RWPE2 (cell line): Measurements from ENCODE around the gene MRPL40.
"Not testable (repeated sequence)": the region's sequence is repeated elsewhere in the genome, so short reads cannot be mapped to it uniquely, and the experiment has no call there.

Experiments used
- ATAC-seq: fragments of 200-7000 bp; cut with Tn5 transposase; 3 replicates; pipeline ENCODE4 v1.9.1; 2021; ENCODE audit warnings: low read depth
- DNase-seq: peaks from one replicate; pipeline ENCODE4 v3.0.0-alpha.2; 2020; ENCODE audit warnings: low spot score
- H3K27ac ChIP-seq: fragments of 450-650 bp; 2 replicates; pipeline ENCODE4 v1.5.1; 2017; ENCODE audit warnings: mild to moderate bottlenecking; ENCODE audit not compliant: poor library complexity, severe bottlenecking
- H3K27me3 ChIP-seq: fragments of 250-450 bp; sonication (Bioruptor Pico); 2 replicates; pipeline ENCODE4 v1.5.1; 2021; ENCODE audit warnings: mild to moderate bottlenecking, moderate library complexity; ENCODE audit not compliant: insufficient read depth, poor library complexity, severe bottlenecking
- H3K36me3 ChIP-seq: fragments of 250-450 bp; sonication (Bioruptor Pico); 2 replicates; pipeline ENCODE4 v1.5.1; 2020; ENCODE audit warnings: low read depth, mild to moderate bottlenecking, moderate library complexity
- H3K4me1 ChIP-seq: fragments of 250-450 bp; sonication (Bioruptor Pico); 2 replicates; pipeline ENCODE4 v1.5.1; 2021; ENCODE audit warnings: mild to moderate bottlenecking, moderate library complexity; ENCODE audit not compliant: insufficient read depth, poor library complexity, severe bottlenecking
- H3K4me3 ChIP-seq: fragments of 250-450 bp; sonication (Bioruptor Pico); 2 replicates; pipeline ENCODE4 v1.5.1; 2021; ENCODE audit warnings: mild to moderate bottlenecking, moderate library complexity; ENCODE audit not compliant: severe bottlenecking
- H3K9me3 ChIP-seq: fragments of 250-450 bp; sonication (Bioruptor Pico); 2 replicates; pipeline ENCODE4 v1.5.1; 2021; ENCODE audit warnings: mild to moderate bottlenecking, moderate library complexity; ENCODE audit not compliant: severe bottlenecking
- CTCF ChIP-seq: fragments of 450-650 bp; IDR thresholded peaks from one replicate; pipeline ENCODE4 v1.5.1; 2017; ENCODE audit warnings: mild to moderate bottlenecking, moderate library complexity; ENCODE audit not compliant: poor library complexity, severe bottlenecking

The MRPL40 gene

DNA sequence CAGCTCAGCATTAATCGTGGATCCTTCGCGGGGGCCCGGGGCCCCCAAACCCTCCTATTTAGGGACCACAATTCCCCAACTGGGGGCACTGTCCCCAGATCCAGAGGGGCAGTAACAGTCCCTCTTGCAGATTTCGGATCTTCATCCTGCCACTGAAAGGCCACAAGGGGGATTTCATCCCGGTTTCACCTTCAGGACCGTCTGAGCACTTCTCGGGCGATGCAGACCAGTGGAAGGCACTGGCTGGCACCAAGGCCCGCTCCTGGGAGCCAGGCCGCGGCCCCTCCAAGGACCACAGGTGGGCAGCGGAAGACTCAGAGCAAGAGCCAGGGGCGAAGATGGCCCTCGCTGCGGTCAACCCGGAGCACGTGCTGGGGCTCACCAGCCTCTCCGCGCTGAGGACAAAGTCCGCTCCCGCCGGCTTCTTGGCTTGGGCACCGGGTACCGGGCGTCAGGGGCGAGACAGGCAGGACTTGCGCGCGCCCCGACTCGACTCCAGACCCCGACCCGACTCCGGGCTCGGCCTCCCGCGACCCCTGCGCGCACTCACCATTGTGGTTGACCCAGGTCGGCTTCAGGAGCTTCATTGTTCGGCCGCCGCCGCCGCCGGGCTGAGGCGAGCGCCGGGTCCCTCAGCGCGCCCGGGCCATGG is 1.3 kb upstream of the MRPL40 start:
- Histone ChIP-seq H3K4me1 (peaks cover 9% of the 10 kb centered on the region), H3K9me3 (no peaks in the 10 kb centered on the region), H3K27ac (peak overlapping the region; percentile 81), H3K36me3 (peaks cover 32% of the 10 kb centered on the region), H3K27me3 (no peaks in the 10 kb centered on the region), H3K4me3 (peak overlapping the region; percentile 66)
- no peak for DNase-seq
- no peak for TF ChIP-seq CTCF
- no peak for ATAC-seq

GRCh38 chr22:19431649-19432132 is 654 bp upstream of the MRPL40 start, which contains the start of gene HIRA:
HIRA (minus strand) TSS chr22:19431733; CDS start chr22:19431476, 257 bp downstream.
- peaks cover 9% of the 10 kb centered on the region for H3K4me1 ChIP-seq
- H3K36me3 ChIP-seq = peaks cover 37% of the 10 kb centered on the region

DNA sequence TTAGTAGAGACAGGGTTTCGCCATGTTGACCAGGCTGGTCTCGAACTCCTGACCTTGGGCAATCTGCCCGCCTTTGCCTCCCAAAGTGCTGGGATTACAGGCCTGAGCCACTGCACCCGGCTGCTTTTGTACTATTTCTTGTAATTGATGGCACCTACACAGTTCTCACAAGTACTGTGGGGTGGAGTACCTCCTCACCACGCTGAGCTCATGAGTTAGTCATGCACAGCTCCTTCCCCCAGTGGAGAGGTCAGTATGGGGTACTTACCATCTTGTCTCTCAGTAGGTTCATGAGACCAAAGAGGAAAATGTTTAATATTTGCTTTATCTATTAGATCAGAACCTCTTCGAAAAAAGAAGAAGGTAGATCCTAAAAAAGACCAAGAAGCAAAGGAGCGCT is 2.1 kb downstream of the MRPL40 start:
- Histone ChIP-seq H3K4me3 (no peak overlapping the region), H3K27me3 (no peaks in the 10 kb centered on the region)
- no peak for DNase-seq

More at GRCh38 chr22:19431649-19432132, 654 bp upstream of the MRPL40 start, which contains the start of gene HIRA:
- DNase-seq (peak; percentile 77), ATAC-seq (peak; percentile 48)
- Histone ChIP-seq H3K27ac (peak within 1 kb of the TSS; percentile 81), H3K9me3 (no peaks in the 10 kb centered on the region), H3K4me3 (peak within 1 kb of the TSS; percentile 66), H3K27me3 (no peaks in the 10 kb centered on the region)
- TF ChIP-seq CTCF = no peak

GRCh38 chr22:19434829-19435580 is 2.7 kb downstream of the MRPL40 start:
- no peaks in the 10 kb centered on the region for H3K27me3 ChIP-seq
- no peak overlapping the region for H3K4me3 ChIP-seq
- DNase-seq (no peak), ATAC-seq (no peak)
- H3K4me1 ChIP-seq = no peaks in the 10 kb centered on the region
- H3K9me3 ChIP-seq = no peaks in the 10 kb centered on the region
- no peak for TF ChIP-seq CTCF
- no peak overlapping the region for H3K27ac ChIP-seq
- H3K36me3 ChIP-seq = peaks cover 27% of the 10 kb centered on the region

More for the DNA sequence above, 2.1 kb downstream of the MRPL40 start:
- Histone ChIP-seq H3K9me3 (no peaks in the 10 kb centered on the region), H3K36me3 (peaks cover 29% of the 10 kb centered on the region), H3K27ac (no peak overlapping the region), H3K4me1 (peaks cover 6% of the 10 kb centered on the region)
- TF ChIP-seq CTCF = no peak
- ATAC-seq = no peak

DNA sequence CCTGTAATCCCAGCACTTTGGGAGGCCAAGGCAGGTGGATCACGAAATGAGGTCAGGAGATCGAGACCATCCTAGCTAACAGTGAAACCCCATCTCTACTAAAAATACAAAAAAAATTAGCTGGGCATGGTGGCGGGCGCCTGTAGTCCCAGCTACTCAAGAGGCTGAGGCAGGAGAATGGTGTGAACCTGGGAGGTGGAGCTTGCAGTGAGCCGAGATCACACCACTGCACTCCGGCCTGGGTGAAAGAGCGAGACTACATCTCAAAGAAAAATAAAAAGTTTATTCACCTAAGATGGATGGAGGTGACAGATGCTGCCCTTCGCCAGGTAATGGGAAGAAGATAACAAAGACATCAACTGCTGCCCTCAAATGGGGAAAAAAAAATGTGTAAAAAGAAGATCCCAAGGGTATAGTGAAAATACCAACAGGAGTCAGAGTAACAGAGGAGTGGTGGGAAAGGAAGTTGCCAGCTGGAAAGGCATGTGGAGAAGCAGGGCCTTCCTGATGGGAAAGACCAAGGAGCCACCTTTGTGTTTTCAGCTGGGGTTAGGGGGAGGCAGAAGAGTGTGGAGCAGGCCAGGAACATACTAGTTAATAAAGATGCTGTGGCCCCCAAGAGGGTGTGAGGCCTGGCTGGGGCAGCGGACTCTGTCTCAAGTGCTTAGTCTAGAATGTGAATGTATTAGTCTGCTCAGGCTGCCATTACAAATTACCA is 4.3 kb downstream of the MRPL40 start:
- ATAC-seq, DNase-seq, H3K27me3 ChIP-seq, H3K27ac ChIP-seq, H3K9me3 ChIP-seq, H3K4me3 ChIP-seq, H3K4me1 ChIP-seq: not testable (repeated sequence)
- H3K36me3 ChIP-seq = peaks cover 30% of the 10 kb centered on the region
